Sigmoid colon (tissue), 3 donors: ENCODE measurements around the gene TGFBR2.

ENCODE experiments used
- CTCF ChIP-seq, 4 experiments: fragments of 450-650 bp in 3 of 4; fragments of 200-600 bp in 1 of 4; IDR thresholded peaks; one replicate each; pipeline ENCODE4 v1.5.1; 2016 to 2019; ENCODE audit warnings: antibody characterized with exemption in 4 of 4, mild to moderate bottlenecking in 3 of 4, moderate library complexity in 2 of 4
- POLR2A ChIP-seq, 2 donors: fragments of 450-650 bp; IDR thresholded peaks; one replicate each; pipeline ENCODE4 v1.6.1; 2016; ENCODE audit warnings: antibody characterized with exemption in 2 of 2, mild to moderate bottlenecking in 2 of 2, moderate library complexity in 2 of 2

- TF ChIP-seq POLR2A (IDR thresholded peaks at IDR 0.05) (no peak), CTCF (IDR thresholded peaks at IDR 0.05) (no peak)
These were observed 1.4 kb upstream of the TGFBR2 start for GRCh38 chr3:30605005-30605404.
